ENCODE measurements around the gene ZNF264.

The ZNF264 gene

GRCh38 chr19:57267291-57267690 lies 76.0 kb downstream of the ZNF264 start:
- DNase-seq, result no peak
- TF ChIP-seq GATA1 (IDR thresholded peaks at IDR 0.05; ENCODE audit: low read depth, low read length), result no peak
- no peak for TF ChIP-seq POLR2A (IDR thresholded peaks at IDR 0.05; ENCODE audit: low read length)

- no peak for TF ChIP-seq GATA1 (IDR thresholded peaks at IDR 0.05; ENCODE audit: low read depth, low read length)
- TF ChIP-seq POLR2A (IDR thresholded peaks at IDR 0.05; ENCODE audit: low read length), result no peak
- peak in 1 of 2 experiments; percentile 16 for DNase-seq
Observed at GRCh38 chr19:57269515-57270250, 78.4 kb downstream of the ZNF264 start.

- no peak for DNase-seq
- TF ChIP-seq GATA1 (IDR thresholded peaks at IDR 0.05; ENCODE audit: low read depth, low read length) (no peak), POLR2A (IDR thresholded peaks at IDR 0.05; ENCODE audit: low read length) (no peak)
Observed at GRCh38 chr19:57271280-57271679, 80.0 kb downstream of the ZNF264 start.
